A549 (cell line): Measurements from ENCODE around the gene SUSD1. TPM values are rescaled to one million over a fixed set of nuclear protein-coding genes. Genes with fewer than 3 reads are reported as not detected.
A peak's percentile ranks its signal among the peaks of the same experiment; 100 is the strongest.

Source experiments
- ATAC-seq, 2 experiments: fragments of 200-7000 bp in 1 of 2; fragments of >200 bp in 1 of 2; cut with Nextera tagmentation in 1 of 2; cut with Tn5 transposase in 1 of 2; 3 replicates each; pipeline versions ENCODE4 v1.8.0 to v1.9.1; 2018 to 2020; ENCODE audit warnings: mild to moderate bottlenecking in 1 of 2, moderate library complexity in 1 of 2
- CTCF ChIA-PET: fragments of 300-600 bp; sonication (Branson Sonifier 250); formaldehyde crosslinking; extraction: SDS; loops from one replicate; lab custom pipeline; 2021; ENCODE audit warnings: antibody characterized with exemption, inconsistent platforms; lab: Yijun Ruan, JAX
- POLR2A ChIA-PET: fragments of 350-600 bp; formaldehyde crosslinking; extraction: SDS; loops from one replicate; lab custom pipeline; 2021; ENCODE audit warnings: antibody characterized with exemption, inconsistent platforms; lab: Yijun Ruan, JAX
- DNase-seq, 2 experiments: peaks; one replicate each; pipeline versions ENCODE4 v3.0.0 to v3.0.0-alpha.2; 2011 to 2016; ENCODE audit warnings: low read depth in 1 of 2, low spot score in 1 of 2
- FAIRE-seq: peaks from 2 replicates; lab custom pipeline; 2011; peaks lifted over from hg19 to GRCh38; lab: Jason Lieb, UNC
- H3K27ac ChIP-seq, 2 experiments: fragments of >200 bp; sonication (Bioruptor Twin); formaldehyde crosslinking; 3 replicates each; pipeline ENCODE4 v1.5.1; 2016 to 2017
- H3K4me1 ChIP-seq: fragments of >200 bp; sonication (Bioruptor Twin); formaldehyde crosslinking; 3 replicates; pipeline ENCODE4 v1.6.1; 2016
- H3K4me2 ChIP-seq: fragments of >200 bp; sonication (Bioruptor Twin); formaldehyde crosslinking; 3 replicates; pipeline ENCODE4 v1.6.1; 2016
- H3K4me3 ChIP-seq: fragments of >200 bp; sonication (Bioruptor Twin); formaldehyde crosslinking; 3 replicates; pipeline ENCODE4 v1.5.1; 2016
- H3K9me3 ChIP-seq: fragments of >200 bp; sonication (Bioruptor Twin); formaldehyde crosslinking; 3 replicates; pipeline ENCODE4 v1.6.1; 2016
- CHD4 ChIP-seq: fragments of 200-600 bp; sonication (generic); IDR thresholded peaks from 2 replicates; pipeline ENCODE4 v1.6.1; 2016; ENCODE audit warnings: antibody characterized with exemption, mild to moderate bottlenecking, borderline replicate concordance
- EHF ChIP-seq: fragments of 250-450 bp; sonication (Bioruptor Pico); IDR thresholded peaks from 2 replicates; pipeline ENCODE4 v1.5.0; 2020; ENCODE audit warnings: mild to moderate bottlenecking
- FOSL2 ChIP-seq, 2 experiments: fragments of 450-650 bp in 1 of 2; fragments of >200 bp in 1 of 2; sonication (Bioruptor Twin) in 1 of 2; formaldehyde crosslinking; IDR thresholded peaks; 2 replicates each; pipeline versions ENCODE4 v1.5.0 to v1.6.1; 2016 to 2020; ENCODE audit warnings: mild to moderate bottlenecking in 1 of 2, moderate library complexity in 1 of 2
- FOXS1 ChIP-seq: fragments of 250-450 bp; sonication (Bioruptor Pico); IDR thresholded peaks from 2 replicates; pipeline ENCODE4 v1.5.0; 2020; ENCODE audit warnings: mild to moderate bottlenecking, moderate library complexity
- HOXB13 ChIP-seq: fragments of 250-450 bp; sonication (Bioruptor Pico); IDR thresholded peaks from 2 replicates; pipeline ENCODE4 v1.5.0; 2020; ENCODE audit warnings: low read depth, mild to moderate bottlenecking, moderate library complexity
- MAFK ChIP-seq: fragments of 450-650 bp; IDR thresholded peaks from 2 replicates; pipeline ENCODE4 v1.6.1; 2014; ENCODE audit not compliant: partially characterized antibody
- SMC3 ChIP-seq: fragments of >200 bp; sonication (Bioruptor Twin); formaldehyde crosslinking; IDR thresholded peaks from 3 replicates; pipeline ENCODE4 v1.6.1; 2018; ENCODE audit warnings: inconsistent platforms
- ZNF302 ChIP-seq: fragments of 250-450 bp; sonication (Bioruptor Pico); IDR thresholded peaks from 2 replicates; pipeline ENCODE4 v1.9.0; 2021; ENCODE audit warnings: inconsistent platforms, mild to moderate bottlenecking, moderate library complexity
- WGBS: methylation state at CpG from one replicate; pipeline ENCODE4 v1.1.6; 2017; ENCODE audit errors: missing lambda C conversion rate; 5-methylcytosine and 5-hydroxymethylcytosine counted together
- polyA plus RNA-seq, 4 experiments: library from polyadenylated mRNA; depleted of rRNA in 3 of 4; stranded (reverse); fragments of >200 nt; fragmentation: RNase III in 1 of 4; extraction: RNeasy Plus Mini Kit Qiagen cat#74134 plus additional on column Dnase treatment in 1 of 4; gene quantifications; 2 replicates in 3 of 4; 3 replicates in 1 of 4; pipeline ENCODE4 v1.2.3, GENCODE V29; 2011 to 2017
- TF ChIP-seq, protein P1 (sequence below): IDR thresholded peaks from 2 replicates; pipeline ENCODE4 v1.6.1; 2012
- TF ChIP-seq, protein P2 (sequence below): fragments of 200-600 bp; sonication (generic); IDR thresholded peaks from 2 replicates; pipeline ENCODE4 v1.6.1; 2016; ENCODE audit warnings: antibody characterized with exemption, mild to moderate bottlenecking, moderate library complexity
- TF ChIP-seq, protein P3 (sequence below): fragments of 250-450 bp; sonication (Bioruptor Pico); IDR thresholded peaks from 2 replicates; pipeline ENCODE4 v1.5.0; 2021; ENCODE audit warnings: mild to moderate bottlenecking, moderate library complexity, borderline replicate concordance

Gene SUSD1
- polyA plus RNA-seq, 2 of the 4 experiments (the other 2 are of a cell fraction), result 15.7 to 18.6 TPM

DNA sequence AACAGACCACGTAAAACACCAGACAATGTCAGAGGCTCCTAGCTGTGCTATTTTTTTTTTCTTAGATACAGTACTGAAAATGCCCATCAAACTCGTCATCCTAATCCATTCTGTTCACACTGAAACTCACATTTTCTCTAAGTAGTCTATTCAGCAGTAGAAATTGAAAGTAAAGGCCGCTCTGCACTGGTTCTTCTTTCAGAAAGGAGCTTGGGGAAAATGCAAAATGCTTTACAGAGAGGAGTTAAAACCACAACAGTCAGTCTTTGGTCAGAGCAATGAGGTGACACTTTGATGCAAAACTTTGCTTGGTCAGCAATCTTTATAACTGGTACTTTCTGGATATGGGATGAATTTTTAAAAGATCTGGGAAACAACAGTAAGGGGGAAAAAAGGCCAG lies 43.8 kb upstream of the SUSD1 start:
- ChIA-PET CTCF (interaction anchor here (0.7 kb wide), 1 partner anchor 11 kb away, joined by 3 read pairs; no protein-coding TSS in a partner anchor), POLR2A (no interaction called here)
- ATAC-seq (no peak), DNase-seq (no peak), FAIRE-seq (no peak)
- Histone ChIP-seq H3K4me3 (no peak overlapping the region), H3K9me3 (no peaks in the 10 kb centered on the region), H3K4me2 (no peak overlapping the region), H3K4me1 (no peaks in the 10 kb centered on the region), H3K27ac (no peak overlapping the region)
- WGBS, result 88% methylated on average over 3 of the region's 3 CpGs
- no peak for TF ChIP-seq FOXS1
- TF ChIP-seq EHF (CRISPR knock-in tag), result no peak
- TF ChIP-seq, protein P1, sequence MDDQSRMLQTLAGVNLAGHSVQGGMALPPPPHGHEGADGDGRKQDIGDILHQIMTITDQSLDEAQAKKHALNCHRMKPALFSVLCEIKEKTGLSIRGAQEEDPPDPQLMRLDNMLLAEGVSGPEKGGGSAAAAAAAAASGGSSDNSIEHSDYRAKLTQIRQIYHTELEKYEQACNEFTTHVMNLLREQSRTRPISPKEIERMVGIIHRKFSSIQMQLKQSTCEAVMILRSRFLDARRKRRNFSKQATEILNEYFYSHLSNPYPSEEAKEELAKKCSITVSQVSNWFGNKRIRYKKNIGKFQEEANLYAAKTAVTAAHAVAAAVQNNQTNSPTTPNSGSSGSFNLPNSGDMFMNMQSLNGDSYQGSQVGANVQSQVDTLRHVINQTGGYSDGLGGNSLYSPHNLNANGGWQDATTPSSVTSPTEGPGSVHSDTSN, result no peak
- TF ChIP-seq, protein P2, sequence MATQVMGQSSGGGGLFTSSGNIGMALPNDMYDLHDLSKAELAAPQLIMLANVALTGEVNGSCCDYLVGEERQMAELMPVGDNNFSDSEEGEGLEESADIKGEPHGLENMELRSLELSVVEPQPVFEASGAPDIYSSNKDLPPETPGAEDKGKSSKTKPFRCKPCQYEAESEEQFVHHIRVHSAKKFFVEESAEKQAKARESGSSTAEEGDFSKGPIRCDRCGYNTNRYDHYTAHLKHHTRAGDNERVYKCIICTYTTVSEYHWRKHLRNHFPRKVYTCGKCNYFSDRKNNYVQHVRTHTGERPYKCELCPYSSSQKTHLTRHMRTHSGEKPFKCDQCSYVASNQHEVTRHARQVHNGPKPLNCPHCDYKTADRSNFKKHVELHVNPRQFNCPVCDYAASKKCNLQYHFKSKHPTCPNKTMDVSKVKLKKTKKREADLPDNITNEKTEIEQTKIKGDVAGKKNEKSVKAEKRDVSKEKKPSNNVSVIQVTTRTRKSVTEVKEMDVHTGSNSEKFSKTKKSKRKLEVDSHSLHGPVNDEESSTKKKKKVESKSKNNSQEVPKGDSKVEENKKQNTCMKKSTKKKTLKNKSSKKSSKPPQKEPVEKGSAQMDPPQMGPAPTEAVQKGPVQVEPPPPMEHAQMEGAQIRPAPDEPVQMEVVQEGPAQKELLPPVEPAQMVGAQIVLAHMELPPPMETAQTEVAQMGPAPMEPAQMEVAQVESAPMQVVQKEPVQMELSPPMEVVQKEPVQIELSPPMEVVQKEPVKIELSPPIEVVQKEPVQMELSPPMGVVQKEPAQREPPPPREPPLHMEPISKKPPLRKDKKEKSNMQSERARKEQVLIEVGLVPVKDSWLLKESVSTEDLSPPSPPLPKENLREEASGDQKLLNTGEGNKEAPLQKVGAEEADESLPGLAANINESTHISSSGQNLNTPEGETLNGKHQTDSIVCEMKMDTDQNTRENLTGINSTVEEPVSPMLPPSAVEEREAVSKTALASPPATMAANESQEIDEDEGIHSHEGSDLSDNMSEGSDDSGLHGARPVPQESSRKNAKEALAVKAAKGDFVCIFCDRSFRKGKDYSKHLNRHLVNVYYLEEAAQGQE, result no peak
- no peak for TF ChIP-seq HOXB13
- TF ChIP-seq SMC3, result no peak
- peak; percentile 90 for TF ChIP-seq MAFK
- no peak for TF ChIP-seq CHD4

DNA sequence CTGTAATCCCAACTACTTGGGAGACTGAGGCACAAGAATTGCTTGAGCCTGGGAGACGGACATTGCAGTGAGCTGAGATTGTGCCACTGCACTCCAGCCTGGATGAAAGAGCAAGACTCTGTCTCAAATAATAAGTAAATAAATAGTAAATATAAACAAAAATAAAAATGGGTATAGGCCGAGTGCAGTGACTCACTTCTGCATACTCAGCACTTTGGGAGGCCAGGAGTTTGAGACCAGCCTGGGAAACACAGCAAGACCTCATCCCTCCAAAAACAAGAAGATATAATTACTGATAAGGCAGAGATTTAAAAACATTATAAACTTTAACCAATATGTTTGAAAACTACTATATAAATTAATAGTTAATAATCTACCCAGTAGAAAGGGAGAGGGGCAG lies 37.8 kb upstream of the SUSD1 start:
- FAIRE-seq, result no peak
- WGBS, result 76% methylated on average over 2 of the region's 2 CpGs
- no peaks in the 10 kb centered on the region for H3K9me3 ChIP-seq
- H3K4me2 ChIP-seq, result no peak overlapping the region
- TF ChIP-seq SMC3 (no peak), MAFK (peak; percentile 80), HOXB13 (no peak), FOSL2 (IDR thresholded peaks at IDR 0.05) (no peak), FOSL2 (CRISPR knock-in tag; IDR thresholded peaks at IDR 0.05) (no peak)
- CTCF ChIA-PET, result interaction anchor here (0.8 to 3.3 kb wide), 3 partner anchors 12 to 120 kb away, joined by 3 to 13 read pairs (median 3); partner anchors contain the start of gene PTBP3
- no peaks in the 10 kb centered on the region for H3K4me1 ChIP-seq
- H3K4me3 ChIP-seq, result no peak overlapping the region
- DNase-seq, result no peak
- H3K27ac ChIP-seq, result no peak overlapping the region
- POLR2A ChIA-PET, result no interaction called here
- no peak for ATAC-seq

DNA sequence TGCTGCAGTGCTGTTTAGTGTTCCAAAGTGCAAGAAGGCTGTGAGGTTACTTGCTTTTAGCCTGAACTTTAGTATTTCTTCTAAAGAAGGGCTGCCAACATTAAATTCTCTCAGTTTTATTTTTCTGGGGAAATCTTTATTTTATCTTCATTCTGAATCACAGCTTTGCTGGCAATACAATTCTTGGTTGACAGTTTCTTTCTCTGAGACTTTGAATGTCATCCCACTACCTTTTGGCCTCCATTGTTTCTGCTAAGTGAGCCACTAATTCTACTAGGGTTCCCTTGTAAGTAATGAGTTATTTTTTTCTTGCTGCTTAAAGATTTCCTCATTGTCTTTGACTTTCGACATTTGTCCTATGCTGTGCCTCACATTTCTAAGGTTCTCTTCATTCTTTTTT lies 32.4 kb upstream of the SUSD1 start:
- FAIRE-seq, result no peak
- ATAC-seq, result no peak
- no peak overlapping the region for H3K4me3 ChIP-seq
- ChIA-PET POLR2A (no interaction called here), CTCF (interaction anchor here (0.9 to 1.6 kb wide), 3 partner anchors 12 to 141 kb away, joined by 3 to 5 read pairs (median 3); no protein-coding TSS in a partner anchor)
- no peak overlapping the region for H3K27ac ChIP-seq
- 100% methylated on average over 1 of the region's 1 CpG for WGBS
- DNase-seq, result no peak
- TF ChIP-seq ZNF302 (no peak), MAFK (peak; percentile 32)
- TF ChIP-seq, protein P3, sequence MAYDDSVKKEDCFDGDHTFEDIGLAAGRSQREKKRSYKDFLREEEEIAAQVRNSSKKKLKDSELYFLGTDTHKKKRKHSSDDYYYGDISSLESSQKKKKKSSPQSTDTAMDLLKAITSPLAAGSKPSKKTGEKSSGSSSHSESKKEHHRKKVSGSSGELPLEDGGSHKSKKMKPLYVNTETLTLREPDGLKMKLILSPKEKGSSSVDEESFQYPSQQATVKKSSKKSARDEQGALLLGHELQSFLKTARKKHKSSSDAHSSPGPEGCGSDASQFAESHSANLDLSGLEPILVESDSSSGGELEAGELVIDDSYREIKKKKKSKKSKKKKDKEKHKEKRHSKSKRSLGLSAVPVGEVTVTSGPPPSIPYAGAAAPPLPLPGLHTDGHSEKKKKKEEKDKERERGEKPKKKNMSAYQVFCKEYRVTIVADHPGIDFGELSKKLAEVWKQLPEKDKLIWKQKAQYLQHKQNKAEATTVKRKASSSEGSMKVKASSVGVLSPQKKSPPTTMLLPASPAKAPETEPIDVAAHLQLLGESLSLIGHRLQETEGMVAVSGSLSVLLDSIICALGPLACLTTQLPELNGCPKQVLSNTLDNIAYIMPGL (CRISPR knock-in tag), result 0 out of 2 replicates have a peak, but pooled peaks have one; percentile 26
- no peaks in the 10 kb centered on the region for H3K4me1 ChIP-seq
- H3K9me3 ChIP-seq, result 0 out of 3 replicates have a peak, but pooled peaks cover 3% of the 10 kb centered on the region
- no peak overlapping the region for H3K4me2 ChIP-seq
